RWPE1 (cell line): ENCODE results near the gene DOCK3.
"Not testable (repeated sequence)": the region's sequence is repeated elsewhere in the genome, so short reads cannot be mapped to it uniquely, and the experiment has no call there.

Experiments
- CTCF ChIA-PET: fragments of 350-600 bp; sonication (Branson Sonifier 250); formaldehyde crosslinking; extraction: SDS; loops from one replicate; lab custom pipeline; 2021; lab: Yijun Ruan, JAX
- POLR2A ChIA-PET: fragments of 400-600 bp; formaldehyde crosslinking; extraction: SDS; loops from one replicate; lab custom pipeline; 2020; ENCODE audit warnings: antibody characterized with exemption; ENCODE audit not compliant: low non-redundant PET; lab: Yijun Ruan, JAX
- DNase-seq: peaks from one replicate; pipeline ENCODE4 v3.0.0; 2012; ENCODE audit warnings: low spot score
- H3K27ac ChIP-seq: fragments of 450-650 bp; 2 replicates; pipeline ENCODE4 v1.5.1; 2017
- TF ChIP-seq, protein P1 (sequence below): fragments of 450-650 bp; conservative IDR thresholded peaks from 2 replicates; pipeline ENCODE4 v1.5.1; 2017; ENCODE audit warnings: low read depth, mild to moderate bottlenecking

DOCK3 gene

DNA sequence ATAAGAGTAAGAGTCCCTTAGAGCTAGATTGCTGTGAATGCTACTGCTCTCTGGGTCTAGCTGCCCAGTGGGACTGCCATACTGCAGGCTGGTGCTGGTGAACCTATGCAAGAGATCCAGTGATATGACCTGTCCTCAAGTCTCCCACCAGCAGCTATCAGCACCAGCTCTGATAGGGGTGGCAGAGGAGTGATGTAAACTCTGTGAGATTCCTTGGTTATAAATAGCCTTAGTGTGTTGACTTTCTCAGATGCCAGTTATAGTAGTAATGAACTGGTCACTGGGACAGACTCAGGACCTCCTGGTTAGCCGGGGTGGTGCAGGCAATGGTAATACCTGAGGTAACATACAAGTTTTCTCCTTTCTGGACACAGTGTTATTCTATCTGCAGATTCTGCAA lies 515.5 kb downstream of the DOCK3 start:
- ChIA-PET CTCF (no interaction called here), POLR2A (no interaction called here)
- TF ChIP-seq, protein P1, sequence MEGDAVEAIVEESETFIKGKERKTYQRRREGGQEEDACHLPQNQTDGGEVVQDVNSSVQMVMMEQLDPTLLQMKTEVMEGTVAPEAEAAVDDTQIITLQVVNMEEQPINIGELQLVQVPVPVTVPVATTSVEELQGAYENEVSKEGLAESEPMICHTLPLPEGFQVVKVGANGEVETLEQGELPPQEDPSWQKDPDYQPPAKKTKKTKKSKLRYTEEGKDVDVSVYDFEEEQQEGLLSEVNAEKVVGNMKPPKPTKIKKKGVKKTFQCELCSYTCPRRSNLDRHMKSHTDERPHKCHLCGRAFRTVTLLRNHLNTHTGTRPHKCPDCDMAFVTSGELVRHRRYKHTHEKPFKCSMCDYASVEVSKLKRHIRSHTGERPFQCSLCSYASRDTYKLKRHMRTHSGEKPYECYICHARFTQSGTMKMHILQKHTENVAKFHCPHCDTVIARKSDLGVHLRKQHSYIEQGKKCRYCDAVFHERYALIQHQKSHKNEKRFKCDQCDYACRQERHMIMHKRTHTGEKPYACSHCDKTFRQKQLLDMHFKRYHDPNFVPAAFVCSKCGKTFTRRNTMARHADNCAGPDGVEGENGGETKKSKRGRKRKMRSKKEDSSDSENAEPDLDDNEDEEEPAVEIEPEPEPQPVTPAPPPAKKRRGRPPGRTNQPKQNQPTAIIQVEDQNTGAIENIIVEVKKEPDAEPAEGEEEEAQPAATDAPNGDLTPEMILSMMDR, result no peak
- H3K27ac ChIP-seq, result no peak overlapping the region
- DNase-seq, result no peak

DNA sequence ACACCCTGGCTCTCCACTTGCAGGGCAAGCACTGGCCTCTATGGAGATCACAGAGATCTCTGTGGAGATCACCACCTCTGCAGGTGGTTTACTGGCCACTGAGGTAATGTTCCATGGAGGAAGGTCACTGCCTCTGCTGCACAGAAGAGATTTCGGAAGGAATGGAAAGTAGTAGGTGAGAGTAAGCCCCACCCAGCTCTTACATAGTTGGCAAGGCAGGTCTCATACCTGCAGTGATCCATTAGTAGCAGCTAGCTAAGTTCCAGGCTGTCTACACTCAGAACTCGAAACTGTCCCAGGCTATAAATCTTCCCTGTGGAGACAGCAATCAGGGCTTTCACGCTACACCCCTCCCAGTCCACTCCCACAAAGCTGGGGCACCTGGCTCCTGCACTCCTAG lies 516.1 kb downstream of the DOCK3 start:
- ChIA-PET POLR2A (no interaction called here), CTCF (interaction anchor here (0.5 kb wide), 1 partner anchor 431 kb away, joined by 5 read pairs; no protein-coding TSS in a partner anchor)
- no peak overlapping the region for H3K27ac ChIP-seq
- no peak for DNase-seq
- TF ChIP-seq, protein P1, result no peak

DNA sequence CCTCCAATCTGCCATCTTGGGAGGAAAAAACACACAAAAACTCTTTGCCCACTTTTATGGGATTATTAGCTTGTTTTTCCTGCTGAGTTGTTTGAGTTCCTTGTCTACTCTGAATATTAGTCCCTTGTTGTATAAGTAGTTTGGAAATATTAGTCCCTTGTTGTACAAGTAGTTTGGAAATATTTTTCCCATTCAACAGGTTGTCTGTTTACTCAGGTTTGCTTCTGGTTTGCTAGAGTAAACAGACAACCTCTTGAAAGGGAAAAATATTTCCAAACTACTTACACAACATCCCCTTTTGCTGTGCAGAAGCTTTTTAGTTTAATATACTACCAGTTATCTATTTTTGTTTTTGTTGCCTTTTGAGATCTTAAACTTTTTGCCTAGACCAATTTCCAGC lies 517.0 kb downstream of the DOCK3 start:
- CTCF ChIA-PET, result no interaction called here
- DNase-seq, result no peak
- TF ChIP-seq, protein P1, result no peak
- H3K27ac ChIP-seq, result no peak overlapping the region
- POLR2A ChIA-PET, result no interaction called here

DNA sequence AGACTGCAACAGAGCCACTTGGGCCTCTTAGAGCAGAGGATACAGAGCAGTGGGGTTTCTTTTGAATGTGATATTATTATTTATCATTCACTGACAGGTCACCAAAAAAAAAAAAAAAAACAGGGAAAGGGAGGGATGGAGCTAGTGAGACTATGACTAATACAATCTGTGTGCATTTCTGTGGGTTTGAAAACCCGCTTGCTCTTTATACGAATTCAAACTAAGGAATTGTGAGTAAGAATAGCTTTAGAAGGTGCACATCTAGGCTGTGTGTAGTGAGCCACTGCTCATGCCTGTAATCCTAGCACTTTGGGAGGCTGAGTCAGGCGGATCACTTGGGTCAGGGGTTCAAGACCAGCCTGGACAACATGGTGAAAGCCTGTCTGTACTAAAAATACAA lies 523.8 kb downstream of the DOCK3 start:
- H3K27ac ChIP-seq, result no peak overlapping the region
- TF ChIP-seq, protein P1, result no peak
- ChIA-PET POLR2A (no interaction called here), CTCF (interaction anchor here (0.9 kb wide), 1 partner anchor 116 kb away, joined by 3 read pairs; no protein-coding TSS in a partner anchor)
- DNase-seq, result no peak

DNA sequence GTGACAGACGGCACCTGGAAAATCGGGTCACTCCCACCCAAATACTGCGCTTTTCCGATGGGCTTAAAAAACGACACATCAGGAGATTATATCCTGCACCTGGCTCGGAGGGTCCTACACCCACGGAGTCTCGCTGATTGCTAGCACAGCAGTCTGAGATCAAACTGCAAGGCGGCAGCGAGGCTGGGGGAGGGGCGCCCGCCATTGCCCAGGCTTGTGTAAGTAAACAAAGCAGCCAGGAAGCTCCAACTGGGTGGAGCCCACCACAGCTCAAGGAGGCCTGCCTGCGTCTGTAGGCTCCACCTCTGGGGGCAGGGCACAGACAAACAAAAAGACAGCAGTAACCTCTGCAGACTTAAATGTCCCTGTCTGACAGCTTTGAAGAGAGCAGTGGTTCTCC lies 524.6 kb downstream of the DOCK3 start:
- CTCF ChIA-PET, POLR2A ChIA-PET, DNase-seq, H3K27ac ChIP-seq: not testable (repeated sequence)

DNA sequence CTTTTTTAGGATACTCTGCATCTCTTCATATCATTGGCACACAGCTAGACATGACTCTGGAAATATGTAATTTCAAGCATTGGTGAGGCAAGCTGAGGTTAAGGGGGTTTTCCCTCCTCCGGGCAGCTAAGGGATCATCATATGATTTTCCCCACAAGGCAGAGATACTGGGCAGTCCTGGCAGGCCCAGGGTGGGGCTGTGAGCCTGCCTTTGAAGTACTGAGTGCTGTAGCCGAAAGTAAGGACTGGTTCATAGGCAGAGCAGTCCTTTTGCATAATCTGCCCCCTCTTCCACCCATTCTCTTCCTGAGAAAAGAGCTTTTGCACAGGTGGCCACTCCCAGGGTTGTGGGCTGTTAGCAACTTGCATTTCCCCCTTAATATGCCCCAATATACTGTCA lies 541.6 kb downstream of the DOCK3 start:
- H3K27ac ChIP-seq, result no peak overlapping the region
- CTCF ChIA-PET, result no interaction called here
- TF ChIP-seq, protein P1, result no peak
- POLR2A ChIA-PET, result no interaction called here
- no peak for DNase-seq

DNA sequence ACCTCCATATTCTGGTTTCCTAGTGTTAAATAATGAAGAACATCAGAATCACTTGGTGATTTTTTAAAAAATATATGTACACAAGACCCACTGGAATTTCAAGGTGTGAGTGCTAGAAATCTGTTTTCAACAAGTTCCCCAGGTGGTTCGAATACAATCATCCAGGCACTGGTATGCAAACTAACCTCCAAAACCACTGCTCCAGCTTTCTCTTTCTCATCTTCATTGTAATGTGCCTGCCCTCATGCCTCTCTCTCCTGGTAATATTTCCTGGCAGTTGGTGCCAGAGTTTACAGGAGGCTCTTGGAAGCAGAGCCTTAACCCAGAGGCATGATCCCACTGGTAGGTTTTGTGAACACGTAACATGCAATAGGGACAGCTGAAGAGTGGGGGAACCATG lies 547.2 kb downstream of the DOCK3 start:
- TF ChIP-seq, protein P1, result no peak
- POLR2A ChIA-PET, result no interaction called here
- CTCF ChIA-PET, result no interaction called here
- no peak for DNase-seq
- H3K27ac ChIP-seq, result no peak overlapping the region
